GM18861 (cell line): ENCODE results near the gene NDUFB7.

Experiments
- ATAC-seq: cut with Tn5 transposase; IDR thresholded peaks from one replicate; pipeline ENCODE4 v1.9.1; 2021; ENCODE audit not compliant: unreplicated experiment

NDUFB7 gene

DNA sequence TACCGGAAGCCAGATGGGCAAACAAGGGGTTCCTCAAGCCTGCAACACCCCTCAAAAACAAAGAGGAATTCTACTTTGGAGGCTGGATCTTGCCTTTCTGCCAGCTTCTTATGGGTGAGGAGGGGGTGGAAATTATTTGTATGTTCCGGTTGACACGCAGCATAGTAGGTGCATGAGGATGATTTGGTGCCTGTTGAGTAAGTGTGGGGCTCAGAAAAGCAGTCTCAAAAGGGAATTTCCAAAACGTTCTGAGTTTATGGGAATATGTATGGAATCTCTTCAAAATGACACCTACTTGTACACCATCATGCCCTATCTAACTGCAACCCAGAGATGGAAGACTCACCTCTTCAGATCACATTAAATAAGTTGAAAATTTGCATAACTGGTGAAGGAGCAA lies 45.4 kb downstream of the NDUFB7 start:
- ATAC-seq = no peak

- ATAC-seq = no peak
Observed at GRCh38 chr19:14525729-14526128, 46.1 kb downstream of the NDUFB7 start.

DNA sequence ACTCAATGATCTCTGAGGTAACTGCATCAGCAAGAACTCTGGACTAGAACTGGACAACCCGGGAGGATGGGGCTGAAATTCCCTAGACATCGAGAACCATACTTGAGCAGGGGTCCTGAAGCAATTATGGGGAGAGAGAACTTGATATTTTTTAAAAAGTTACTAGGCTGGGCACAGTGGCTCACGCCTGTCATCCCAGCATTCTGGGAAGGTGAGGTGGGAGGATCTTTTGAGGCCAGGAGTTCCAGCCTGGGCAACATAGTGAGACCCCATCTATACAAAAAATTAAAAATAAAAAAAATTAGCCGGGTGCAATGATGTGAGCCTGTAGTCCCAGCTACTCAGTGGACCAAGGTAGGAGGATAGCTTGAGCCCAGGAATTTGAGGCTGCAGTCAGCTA lies 51.3 kb downstream of the NDUFB7 start:
- no peak for ATAC-seq

DNA sequence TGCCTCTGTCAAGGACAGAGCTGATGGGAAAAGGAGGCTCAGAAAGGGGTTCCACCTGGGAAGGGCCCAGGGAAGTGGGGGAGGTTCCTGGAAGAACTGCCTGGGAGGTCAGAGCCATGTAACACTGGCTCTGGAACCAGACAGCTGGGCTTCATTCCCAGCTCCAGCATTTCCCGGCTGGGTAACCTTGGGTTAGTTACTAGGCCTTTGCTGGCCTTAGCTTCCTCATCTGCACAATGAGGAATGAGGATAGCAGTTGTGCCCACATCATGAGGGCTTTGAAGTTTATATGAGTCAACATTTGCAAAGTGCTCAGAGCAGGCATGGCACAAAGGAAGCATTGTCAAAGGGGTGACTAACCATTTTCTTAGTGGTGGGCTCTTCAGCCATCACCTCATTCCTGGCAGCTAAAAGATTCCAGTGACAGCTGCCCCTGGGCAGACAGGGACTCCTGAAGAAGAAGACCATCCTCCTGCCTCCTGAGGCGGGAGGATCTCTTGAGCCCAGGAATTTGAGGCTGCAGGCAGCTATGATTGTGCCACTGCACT lies 51.9 kb downstream of the NDUFB7 start:
- ATAC-seq = no peak

DNA sequence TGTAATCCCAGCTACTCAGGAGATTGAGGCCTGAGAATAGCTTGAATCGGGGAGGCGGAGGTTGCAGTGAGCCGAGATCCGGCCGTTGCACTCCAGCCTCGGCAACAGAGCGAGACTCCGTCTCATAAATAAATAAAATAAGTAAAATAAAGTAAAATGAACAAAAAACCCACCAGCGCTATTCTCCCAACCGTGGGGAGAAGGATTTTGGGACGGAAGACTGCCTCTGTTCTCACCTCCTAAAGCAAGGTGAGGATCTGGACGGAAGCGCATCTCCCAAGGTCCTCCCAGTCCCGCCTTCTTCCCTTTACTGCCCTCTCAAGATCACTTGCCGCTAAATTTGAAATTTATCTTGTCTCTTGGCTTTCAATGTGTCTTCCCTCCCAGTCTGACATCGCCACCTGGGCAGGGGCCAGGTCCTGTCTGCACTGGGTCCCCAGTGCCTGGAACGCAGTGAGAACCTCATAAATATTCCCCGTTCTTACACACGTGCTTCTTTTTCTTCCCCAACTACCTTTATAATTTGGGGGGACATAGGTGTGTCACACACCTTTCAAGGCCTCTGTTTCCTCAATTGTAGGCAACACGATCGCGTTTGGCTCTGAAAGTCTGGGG lies 52.5 kb downstream of the NDUFB7 start:
- no peak for ATAC-seq

GRCh38 chr19:14517840-14518505 lies 53.9 kb downstream of the NDUFB7 start, which contains the start of gene DNAJB1:
DNAJB1 (minus strand) TSS chr19:14518397; CDS start chr19:14518349, 48 bp downstream.
- ATAC-seq = peak; percentile 43

- ATAC-seq = no peak
Observed at GRCh38 chr19:14517446-14517839, 54.4 kb downstream of the NDUFB7 start.

GRCh38 chr19:14516746-14517438 lies 55.0 kb downstream of the NDUFB7 start:
- no peak for ATAC-seq
